ENCODE data around the gene KATNAL1. TPM values are rescaled to one million over a fixed set of nuclear protein-coding genes. Genes with fewer than 3 reads are reported as not detected.

The KATNAL1 gene
- polyA plus RNA-seq, 3 donors from 2014 or later: 4.6 to 6.8 (median 6.6) TPM

- peaks cover 0 to 1% (median 0%) of the 10 kb centered on the region in 3 donors for H3K27me3 Mint-ChIP-seq (ENCODE audit: low read depth in 3 of 3)
- no peaks in the 10 kb centered on the region for H3K9me3 Mint-ChIP-seq
- H3K4me3 Mint-ChIP-seq: no peak overlapping the region
- DNase-seq: no peak
- H3K27ac Mint-ChIP-seq: peak overlapping the region in 1 of 6 donors; percentile 38
- H3K36me3 Mint-ChIP-seq: peaks cover 26 to 41% (median 36%) of the 10 kb centered on the region in 3 donors
- peaks cover 9 to 12% of the 10 kb centered on the region in 2 donors for H3K4me1 Mint-ChIP-seq
These were observed 33.2 kb upstream of the KATNAL1 start for GRCh38 chr13:30340331-30341250.

DNA sequence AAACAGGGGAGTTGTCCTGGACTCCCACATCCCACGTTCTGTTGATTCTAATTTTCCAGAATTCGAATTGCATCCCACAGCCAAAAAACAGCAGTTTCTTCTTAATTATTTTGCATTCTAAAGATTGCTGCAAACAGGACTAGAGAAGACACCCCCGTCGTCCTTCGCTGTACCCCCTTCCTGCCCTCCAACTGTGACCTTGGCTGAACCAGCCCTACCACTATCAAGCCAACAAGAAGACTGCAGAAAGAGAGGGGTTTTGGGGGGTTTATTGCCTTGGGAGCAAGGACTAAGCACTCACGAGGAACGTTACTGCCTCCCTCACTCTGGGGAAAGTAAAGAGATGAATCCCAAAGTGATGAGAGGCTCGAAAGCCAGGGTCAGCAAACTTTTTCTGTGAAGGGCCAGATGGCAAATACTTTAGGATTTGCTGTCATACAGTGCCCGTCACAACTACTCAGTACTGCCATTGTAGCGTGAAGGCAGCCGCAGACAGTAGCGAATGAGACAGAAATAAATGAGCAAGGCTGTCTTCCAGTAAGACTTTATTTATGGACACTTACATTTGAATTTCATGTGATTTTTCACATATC is 32.5 kb upstream of the KATNAL1 start:
- Mint-ChIP-seq H3K36me3 (peaks cover 26 to 41% (median 36%) of the 10 kb centered on the region in 3 donors), H3K27ac (no peak overlapping the region), H3K4me3 (no peak overlapping the region), H3K4me1 (peaks cover 2 to 4% of the 10 kb centered on the region in 2 donors), H3K27me3 (ENCODE audit: low read depth in 3 of 3) (peaks cover 0 to 1% (median 0%) of the 10 kb centered on the region in 3 donors), H3K9me3 (no peaks in the 10 kb centered on the region)
- no peak for DNase-seq

DNA sequence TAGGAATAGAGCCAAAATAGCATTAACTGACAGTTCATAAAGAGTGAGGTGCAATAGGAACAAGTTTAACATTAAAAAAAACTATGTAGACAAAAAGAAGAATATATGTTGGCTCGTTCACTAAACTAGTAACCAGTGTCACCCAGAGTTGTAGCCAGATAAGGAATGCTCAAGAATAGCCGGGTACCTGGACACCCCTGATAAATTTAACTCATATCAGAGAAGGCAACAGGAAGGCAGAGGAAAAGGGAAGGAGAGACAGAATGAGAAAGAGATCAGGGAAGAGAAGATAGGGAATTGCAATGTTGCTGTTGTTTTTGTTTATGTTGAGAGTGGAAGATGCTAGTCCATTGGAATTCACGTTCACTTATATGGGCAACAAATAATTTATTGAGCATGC is 31.6 kb upstream of the KATNAL1 start:
- Mint-ChIP-seq H3K9me3 (no peaks in the 10 kb centered on the region), H3K36me3 (peaks cover 26 to 41% (median 36%) of the 10 kb centered on the region in 3 donors), H3K4me1 (peaks cover 0 to 7% of the 10 kb centered on the region in 2 donors), H3K27ac (peak overlapping the region in 1 of 6 donors; percentile 34), H3K27me3 (ENCODE audit: low read depth in 3 of 3) (peaks cover 0 to 1% (median 0%) of the 10 kb centered on the region in 3 donors), H3K4me3 (no peak overlapping the region)
- DNase-seq: no peak

- Mint-ChIP-seq H3K4me3 (no peak overlapping the region), H3K9me3 (no peaks in the 10 kb centered on the region), H3K36me3 (peaks cover 26 to 37% (median 33%) of the 10 kb centered on the region in 3 donors), H3K27me3 (ENCODE audit: low read depth in 3 of 3) (peaks cover 0 to under 1% (median 0%) of the 10 kb centered on the region in 3 donors), H3K4me1 (peaks cover 0 to 7% of the 10 kb centered on the region in 2 donors), H3K27ac (no peak overlapping the region)
- no peak for DNase-seq
These were observed 31.0 kb upstream of the KATNAL1 start for GRCh38 chr13:30338331-30338851.

GRCh38 chr13:30337061-30337610 is 29.8 kb upstream of the KATNAL1 start:
- peaks cover 18 to 29% (median 23%) of the 10 kb centered on the region in 3 donors for H3K36me3 Mint-ChIP-seq
- peaks cover 0 to 1% (median 0%) of the 10 kb centered on the region in 3 donors for H3K27me3 Mint-ChIP-seq (ENCODE audit: low read depth in 3 of 3)
- no peak overlapping the region for H3K4me3 Mint-ChIP-seq
- no peak overlapping the region for H3K27ac Mint-ChIP-seq
- H3K9me3 Mint-ChIP-seq: no peaks in the 10 kb centered on the region
- H3K4me1 Mint-ChIP-seq: peaks cover 0 to 7% of the 10 kb centered on the region in 2 donors
- no peak for DNase-seq

DNA sequence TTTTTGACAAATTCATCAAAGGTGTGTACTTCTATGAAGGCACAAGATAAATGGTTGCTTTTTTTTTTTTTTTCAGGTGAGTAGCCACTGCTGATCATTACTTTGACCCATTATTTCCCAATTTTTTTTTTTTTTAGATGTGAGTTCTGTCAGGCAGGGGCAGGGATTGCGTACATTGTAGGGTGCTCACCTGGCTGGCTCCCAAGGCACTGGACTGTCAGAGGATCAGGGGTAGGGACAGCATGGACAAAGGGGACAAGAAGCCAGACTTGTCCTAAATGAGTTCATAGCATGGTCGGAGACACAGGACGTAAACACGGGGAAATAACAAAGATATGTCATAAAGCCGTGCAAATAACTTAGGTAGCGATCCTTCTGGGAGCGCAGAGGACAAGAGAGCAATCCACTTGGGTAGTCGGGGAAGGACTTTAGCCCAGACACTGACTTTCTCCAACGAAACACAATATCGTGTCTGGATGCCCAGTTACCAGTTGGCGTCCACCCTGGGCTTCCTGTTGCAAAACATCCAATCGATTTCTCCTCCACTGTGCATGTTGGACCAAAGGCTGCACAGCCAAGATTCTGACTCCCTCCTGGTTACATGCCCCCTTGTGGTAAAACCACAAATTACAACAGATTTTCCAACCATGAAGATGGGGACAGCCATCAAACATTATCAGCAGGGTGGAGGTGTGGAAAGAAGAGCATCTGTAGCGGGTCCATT is 27.5 kb upstream of the KATNAL1 start:
- DNase-seq: peak; percentile 37 to 50 (median 44)
- Mint-ChIP-seq H3K4me3 (no peak overlapping the region), H3K36me3 (peaks cover 8 to 15% (median 13%) of the 10 kb centered on the region in 3 donors), H3K9me3 (no peaks in the 10 kb centered on the region), H3K27me3 (ENCODE audit: low read depth in 3 of 3) (peaks cover 0 to 4% (median 4%) of the 10 kb centered on the region in 3 donors), H3K27ac (no peak overlapping the region), H3K4me1 (peaks cover 0 to 7% of the 10 kb centered on the region in 2 donors)

GRCh38 chr13:30333616-30334015 is 26.3 kb upstream of the KATNAL1 start:
- H3K4me3 Mint-ChIP-seq: no peak overlapping the region
- H3K36me3 Mint-ChIP-seq: peaks cover 0 to 4% (median 2%) of the 10 kb centered on the region in 3 donors
- DNase-seq: no peak
- H3K9me3 Mint-ChIP-seq: no peaks in the 10 kb centered on the region
- peaks cover 0 to 5% (median 4%) of the 10 kb centered on the region in 3 donors for H3K27me3 Mint-ChIP-seq (ENCODE audit: low read depth in 3 of 3)
- peaks cover 0 to 7% of the 10 kb centered on the region in 2 donors for H3K4me1 Mint-ChIP-seq
- no peak overlapping the region for H3K27ac Mint-ChIP-seq

- Mint-ChIP-seq H3K36me3 (peaks cover 0 to 2% (median 0%) of the 10 kb centered on the region in 3 donors), H3K9me3 (no peaks in the 10 kb centered on the region), H3K27ac (no peak overlapping the region), H3K4me3 (no peak overlapping the region), H3K4me1 (peaks cover 0 to 7% of the 10 kb centered on the region in 2 donors), H3K27me3 (ENCODE audit: low read depth in 3 of 3) (peaks cover 0 to 5% (median 4%) of the 10 kb centered on the region in 3 donors)
- no peak for DNase-seq
These were observed 25.2 kb upstream of the KATNAL1 start for GRCh38 chr13:30332456-30333143.

DNA sequence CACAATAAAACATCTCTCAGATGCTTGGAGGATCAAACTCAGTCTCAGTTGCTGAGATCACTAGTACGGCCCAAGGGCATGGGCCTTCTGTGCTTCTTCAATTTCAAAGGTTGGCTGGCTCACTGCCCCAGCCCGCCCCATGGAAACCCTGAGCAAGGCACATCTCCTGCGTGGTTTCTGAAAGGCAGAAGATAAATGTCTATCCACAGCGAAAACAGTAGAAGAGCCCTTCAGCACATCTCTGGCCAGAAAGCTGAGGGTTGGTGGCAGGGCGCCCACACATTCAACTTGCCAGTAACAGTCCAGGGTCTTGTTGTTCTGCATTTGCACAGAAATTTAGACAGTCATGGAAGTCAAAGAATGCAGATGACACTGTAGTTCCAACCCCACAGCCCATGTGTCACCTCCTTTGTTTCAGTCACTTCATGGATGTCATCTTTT is 24.0 kb upstream of the KATNAL1 start:
- Mint-ChIP-seq H3K36me3 (no peaks in the 10 kb centered on the region), H3K27ac (no peak overlapping the region), H3K4me3 (no peak overlapping the region), H3K9me3 (no peaks in the 10 kb centered on the region), H3K27me3 (ENCODE audit: low read depth in 3 of 3) (peaks cover 3 to 8% (median 4%) of the 10 kb centered on the region in 3 donors), H3K4me1 (peaks cover 0 to 4% of the 10 kb centered on the region in 2 donors)
- DNase-seq: no peak

DNA sequence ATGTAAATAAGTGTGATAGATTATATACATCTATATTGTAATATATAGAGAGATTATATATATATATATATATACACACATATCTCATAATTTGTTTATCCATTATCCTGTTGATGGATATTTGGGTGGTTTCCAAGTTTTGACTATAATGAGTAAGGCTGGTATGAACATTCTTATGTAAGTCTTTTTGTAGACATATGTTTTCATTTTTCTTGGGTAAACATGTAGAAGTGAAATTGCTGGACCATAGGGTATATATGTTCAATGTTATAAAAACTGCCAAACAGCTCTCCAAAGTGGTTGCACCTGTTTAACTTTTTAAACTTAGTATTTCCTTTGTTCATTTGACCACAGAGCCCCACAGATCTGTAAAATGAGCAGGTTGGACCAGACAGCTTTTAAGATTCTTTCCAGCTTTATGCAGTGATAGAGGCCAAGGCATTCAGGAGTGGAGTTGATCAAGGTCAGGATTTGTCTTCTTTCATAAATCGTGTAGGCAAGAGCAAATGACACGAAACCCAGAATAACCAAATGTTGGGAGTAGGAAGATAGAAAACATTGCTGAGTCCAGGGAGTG is 21.7 kb upstream of the KATNAL1 start:
- Mint-ChIP-seq H3K4me3 (no peak overlapping the region), H3K27ac (no peak overlapping the region), H3K27me3 (ENCODE audit: low read depth in 3 of 3) (peaks cover 3 to 8% (median 4%) of the 10 kb centered on the region in 3 donors), H3K4me1 (peaks cover 0 to 2% of the 10 kb centered on the region in 2 donors), H3K36me3 (peaks cover 0 to 3% (median 0%) of the 10 kb centered on the region in 3 donors), H3K9me3 (no peaks in the 10 kb centered on the region)
- DNase-seq: no peak

GRCh38 chr13:30325668-30326067 is 18.3 kb upstream of the KATNAL1 start:
- Mint-ChIP-seq H3K4me3 (no peak overlapping the region), H3K36me3 (peaks cover 0 to 22% (median 5%) of the 10 kb centered on the region in 3 donors), H3K4me1 (peaks cover 0 to 2% of the 10 kb centered on the region in 2 donors), H3K9me3 (no peaks in the 10 kb centered on the region), H3K27ac (no peak overlapping the region), H3K27me3 (ENCODE audit: low read depth in 3 of 3) (peaks cover 0 to 5% (median 3%) of the 10 kb centered on the region in 3 donors)
- DNase-seq: no peak

- H3K36me3 Mint-ChIP-seq: peaks cover 0 to 32% (median 5%) of the 10 kb centered on the region in 3 donors
- peaks cover 0 to 4% (median 3%) of the 10 kb centered on the region in 3 donors for H3K27me3 Mint-ChIP-seq (ENCODE audit: low read depth in 3 of 3)
- no peak for DNase-seq
- H3K27ac Mint-ChIP-seq: no peak overlapping the region
- no peaks in the 10 kb centered on the region for H3K9me3 Mint-ChIP-seq
- no peak overlapping the region for H3K4me3 Mint-ChIP-seq
- H3K4me1 Mint-ChIP-seq: peaks cover 0 to 2% of the 10 kb centered on the region in 2 donors
These were observed 16.2 kb upstream of the KATNAL1 start for GRCh38 chr13:30323524-30323923.
